MM.1S (cell line): ENCODE results near the gene SUCLA2.

Experiments used
- CTCF ChIP-seq: fragments of 300-600 bp; sonication (generic); IDR thresholded peaks from 2 replicates; pipeline ENCODE4 v1.5.1; 2016; ENCODE audit warnings: antibody characterized with exemption, low read length, mixed read lengths
- EZH2 ChIP-seq: fragments of 300-600 bp; sonication (generic); optimal IDR thresholded peaks from 2 replicates; pipeline ENCODE3; 2017; ENCODE audit warnings: low read depth, mild to moderate bottlenecking, antibody characterized with exemption, low read length, mixed read lengths
- EZH2phosphoT487 ChIP-seq: fragments of 300-600 bp; sonication (generic); IDR thresholded peaks from 2 replicates; pipeline ENCODE4 v1.6.1; 2018; ENCODE audit warnings: antibody characterized with exemption, low read length

GRCh38 chr13:48010698-48011097, 9.6 kb upstream of the SUCLA2 start:
- TF ChIP-seq CTCF: no peak
- TF ChIP-seq EZH2: no peak
- no peak for TF ChIP-seq EZH2phosphoT487
